ENCODE results near the gene GTF3C4. TPM values are rescaled to one million over a fixed set of nuclear protein-coding genes. Genes with fewer than 3 reads are reported as not detected.

GTF3C4 gene
- total RNA-seq, 1 experiment from 2014 or later = 25.1 TPM

GRCh38 chr9:132648685-132649084, 21.6 kb upstream of the GTF3C4 start:
- TF ChIP-seq POLR2AphosphoS5 (IDR thresholded peaks at IDR 0.05; ENCODE audit: low read depth, low read length) (no peak), TCF7L2 (IDR thresholded peaks at IDR 0.05; ENCODE audit: low read depth, low read length) (no peak), REST (IDR thresholded peaks at IDR 0.05; ENCODE audit: insufficient read depth in 1 of 2, low read depth in 2 of 2, low read length in 1 of 2) (no peak), CTCF (IDR thresholded peaks at IDR 0.05) (no peak), SIN3A (IDR thresholded peaks at IDR 0.05; ENCODE audit: borderline replicate concordance, insufficient read depth, low read depth, low read length) (no peak)
- ChIA-PET CTCF (no interaction called here), POLR2A (no interaction called here)
- H3K27ac ChIP-seq (ENCODE audit: low read length) = no peak overlapping the region
- H3K9me3 ChIP-seq (ENCODE audit: control insufficient read depth, insufficient read depth, low read depth, low read length) = no peaks in the 10 kb centered on the region
- H3K4me3 ChIP-seq (ENCODE audit: low read depth in 2 of 2, low read length in 2 of 2) = no peak overlapping the region
- intact Hi-C loops (cut with micrococcal nuclease; ENCODE audit: unreplicated experiment) (no loop called here), in situ Hi-C loops (cut with HindIII; ENCODE audit: low pct_unique_long_range_greater_than_20kb, low sequenced_read_pairs) (no loop called here)
- H3K4me1 ChIP-seq (ENCODE audit: control insufficient read depth, insufficient read depth, low read length) = no peaks in the 10 kb centered on the region
- no TSS peak for BruUV-seq (replicated peaks)
- H3K27me3 ChIP-seq (ENCODE audit: control insufficient read depth, insufficient read depth, low read length) = no peaks in the 10 kb centered on the region
- ATAC-seq = no peak
- peaks cover 32% of the 10 kb centered on the region for H3K36me3 ChIP-seq (ENCODE audit: control insufficient read depth, insufficient read depth, low read length)
- no peak for DNase-seq (ENCODE audit: low read depth, low spot score)

GRCh38 chr9:132651259-132651658, 19.0 kb upstream of the GTF3C4 start:
- intact Hi-C loops (cut with micrococcal nuclease; ENCODE audit: unreplicated experiment) (no loop called here), in situ Hi-C loops (cut with HindIII; ENCODE audit: low pct_unique_long_range_greater_than_20kb, low sequenced_read_pairs) (no loop called here)
- ATAC-seq = no peak
- ChIA-PET POLR2A (no interaction called here), CTCF (interaction anchor here (0.5 to 0.6 kb wide), 2 partner anchors 117 to 144 kb away, joined by 5 to 6 read pairs; no protein-coding TSS in a partner anchor)
- H3K36me3 ChIP-seq (ENCODE audit: control insufficient read depth, insufficient read depth, low read length) = peaks cover 34% of the 10 kb centered on the region
- H3K4me3 ChIP-seq (ENCODE audit: low read depth in 2 of 2, low read length in 2 of 2) = no peak overlapping the region
- no peaks in the 10 kb centered on the region for H3K9me3 ChIP-seq (ENCODE audit: control insufficient read depth, insufficient read depth, low read depth, low read length)
- BruUV-seq (replicated peaks) = no TSS peak
- no peaks in the 10 kb centered on the region for H3K4me1 ChIP-seq (ENCODE audit: control insufficient read depth, insufficient read depth, low read length)
- no peaks in the 10 kb centered on the region for H3K27me3 ChIP-seq (ENCODE audit: control insufficient read depth, insufficient read depth, low read length)
- DNase-seq (ENCODE audit: low read depth, low spot score) = no peak
- no peak for TF ChIP-seq SIN3A (IDR thresholded peaks at IDR 0.05; ENCODE audit: borderline replicate concordance, insufficient read depth, low read depth, low read length)
- peak; percentile 42 for TF ChIP-seq CTCF (IDR thresholded peaks at IDR 0.05)
- TF ChIP-seq POLR2AphosphoS5 (IDR thresholded peaks at IDR 0.05; ENCODE audit: low read depth, low read length) = no peak
- no peak for TF ChIP-seq REST (IDR thresholded peaks at IDR 0.05; ENCODE audit: insufficient read depth in 1 of 2, low read depth in 2 of 2, low read length in 1 of 2)
- no peak overlapping the region for H3K27ac ChIP-seq (ENCODE audit: low read length)

Data from Panc1 (cell line).